GM12875 (cell line): Measurements from ENCODE around the gene ENDOU.

Experiments used
- H3K4me3 ChIP-seq: one replicate; pipeline ENCODE4 v1.5.1; 2011; ENCODE audit warnings: low read depth, low read length, control low read depth
- TF ChIP-seq, protein P1 (sequence below): IDR thresholded peaks from 2 replicates; pipeline ENCODE4 v1.5.1; 2011; ENCODE audit warnings: low read depth, mild to moderate bottlenecking, control low read depth, inconsistent platforms, low read length, moderate library complexity, borderline replicate concordance; ENCODE audit not compliant: insufficient read depth

ENDOU gene

GRCh38 chr12:47747126-47747525 is 21.8 kb upstream of the ENDOU start:
- TF ChIP-seq, protein P1, sequence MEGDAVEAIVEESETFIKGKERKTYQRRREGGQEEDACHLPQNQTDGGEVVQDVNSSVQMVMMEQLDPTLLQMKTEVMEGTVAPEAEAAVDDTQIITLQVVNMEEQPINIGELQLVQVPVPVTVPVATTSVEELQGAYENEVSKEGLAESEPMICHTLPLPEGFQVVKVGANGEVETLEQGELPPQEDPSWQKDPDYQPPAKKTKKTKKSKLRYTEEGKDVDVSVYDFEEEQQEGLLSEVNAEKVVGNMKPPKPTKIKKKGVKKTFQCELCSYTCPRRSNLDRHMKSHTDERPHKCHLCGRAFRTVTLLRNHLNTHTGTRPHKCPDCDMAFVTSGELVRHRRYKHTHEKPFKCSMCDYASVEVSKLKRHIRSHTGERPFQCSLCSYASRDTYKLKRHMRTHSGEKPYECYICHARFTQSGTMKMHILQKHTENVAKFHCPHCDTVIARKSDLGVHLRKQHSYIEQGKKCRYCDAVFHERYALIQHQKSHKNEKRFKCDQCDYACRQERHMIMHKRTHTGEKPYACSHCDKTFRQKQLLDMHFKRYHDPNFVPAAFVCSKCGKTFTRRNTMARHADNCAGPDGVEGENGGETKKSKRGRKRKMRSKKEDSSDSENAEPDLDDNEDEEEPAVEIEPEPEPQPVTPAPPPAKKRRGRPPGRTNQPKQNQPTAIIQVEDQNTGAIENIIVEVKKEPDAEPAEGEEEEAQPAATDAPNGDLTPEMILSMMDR: no peak
- H3K4me3 ChIP-seq: no peak overlapping the region

DNA sequence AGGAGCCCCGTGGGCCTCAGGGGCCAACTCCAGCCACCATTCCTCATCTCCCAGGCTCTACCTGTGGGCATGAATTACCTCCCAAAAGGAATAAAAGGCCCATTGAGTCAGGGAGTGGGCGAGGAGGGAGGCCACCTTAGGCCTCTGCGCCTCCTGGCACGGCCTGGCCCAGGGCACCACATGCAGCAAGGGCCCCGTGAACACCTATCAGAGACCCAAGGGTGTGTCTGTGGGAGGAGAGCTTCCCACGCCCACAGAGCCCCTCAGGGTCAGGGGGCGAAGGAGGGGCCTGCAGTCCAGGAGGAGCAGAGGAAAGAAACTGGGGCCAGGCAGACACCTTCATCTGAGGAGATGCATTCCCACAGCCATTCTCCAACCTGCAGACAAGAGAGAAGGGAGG is 21.2 kb upstream of the ENDOU start:
- H3K4me3 ChIP-seq: no peak overlapping the region
- TF ChIP-seq, protein P1: no peak

DNA sequence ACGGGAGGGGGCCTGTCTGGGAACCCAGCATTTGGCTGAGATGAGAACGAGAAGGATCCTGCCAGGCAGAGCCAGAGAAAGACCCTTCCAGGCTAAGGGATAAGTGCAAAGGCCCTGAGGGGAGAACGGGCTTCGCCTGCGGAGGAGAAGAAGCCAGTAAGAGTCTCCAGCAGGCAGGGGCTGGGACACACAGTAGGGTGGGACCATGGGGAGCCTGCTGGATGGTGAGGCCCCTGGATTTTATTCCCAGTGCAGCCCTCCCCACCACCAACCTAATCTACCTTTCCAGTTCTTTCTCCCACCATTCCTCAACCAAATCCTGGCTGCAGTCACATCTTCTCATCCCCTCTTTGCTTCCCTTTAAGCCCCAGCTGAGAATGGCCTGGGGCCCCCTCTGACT is 20.8 kb upstream of the ENDOU start:
- TF ChIP-seq, protein P1: no peak
- H3K4me3 ChIP-seq: no peak overlapping the region

DNA sequence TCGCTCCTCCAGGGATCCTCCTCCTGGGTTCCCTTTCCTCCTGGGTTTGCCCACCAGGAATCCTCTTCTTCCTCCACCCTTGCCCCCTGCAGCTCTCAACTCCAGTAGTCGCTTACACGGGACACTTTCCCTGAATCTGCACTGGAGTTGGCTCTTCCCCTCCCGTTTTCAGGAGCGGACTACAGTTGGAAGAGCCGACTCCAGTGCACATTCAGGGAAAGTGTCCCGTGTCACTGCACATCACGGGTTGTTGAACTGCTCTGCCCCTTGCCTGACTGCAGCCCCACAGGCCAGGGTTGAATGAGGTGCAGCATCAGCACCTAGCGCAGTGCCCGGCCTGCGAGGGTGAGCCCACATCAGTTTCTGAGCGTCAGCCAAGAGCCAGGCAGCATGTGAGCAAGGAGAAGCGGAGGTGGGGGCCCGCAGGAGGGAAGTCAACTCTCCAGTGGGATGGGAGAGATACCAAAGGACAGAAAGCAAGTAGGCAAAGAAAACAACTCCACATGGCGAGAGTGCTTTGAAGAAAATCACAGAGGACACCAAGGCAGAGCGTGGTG is 20.3 kb upstream of the ENDOU start:
- no peak overlapping the region for H3K4me3 ChIP-seq
- TF ChIP-seq, protein P1: no peak

DNA sequence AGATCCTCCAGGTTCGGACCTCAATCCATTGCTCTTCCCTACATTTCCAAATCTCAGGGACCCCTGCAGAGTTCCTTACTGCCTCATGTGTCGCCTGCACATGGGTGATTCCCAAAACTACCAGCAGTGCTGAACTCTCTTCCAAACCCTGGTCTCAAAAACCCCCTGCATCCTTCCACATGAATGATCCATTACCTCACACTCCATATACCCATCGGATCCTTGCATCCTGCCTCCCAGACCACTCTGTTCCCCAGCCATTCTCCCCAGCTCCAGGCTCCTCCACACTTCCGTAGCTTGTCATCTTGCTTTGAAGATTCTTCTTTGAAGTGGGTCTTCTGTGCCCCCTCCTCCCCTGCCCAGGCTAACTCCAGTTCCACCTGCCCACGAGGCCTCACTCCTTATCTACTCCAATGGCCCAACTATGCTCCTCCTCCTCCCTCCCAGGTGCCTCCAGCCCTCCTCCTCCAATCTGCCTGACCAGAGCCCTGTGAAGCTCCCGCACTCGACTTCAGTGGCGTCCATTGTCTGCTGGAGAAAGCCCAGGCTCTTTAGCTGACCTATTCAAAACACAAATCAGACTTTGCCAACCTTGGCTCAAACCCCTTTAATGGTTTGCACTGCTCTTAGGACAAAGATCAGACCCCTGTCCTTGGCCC is 19.6 kb upstream of the ENDOU start:
- TF ChIP-seq, protein P1: no peak
- no peak overlapping the region for H3K4me3 ChIP-seq

DNA sequence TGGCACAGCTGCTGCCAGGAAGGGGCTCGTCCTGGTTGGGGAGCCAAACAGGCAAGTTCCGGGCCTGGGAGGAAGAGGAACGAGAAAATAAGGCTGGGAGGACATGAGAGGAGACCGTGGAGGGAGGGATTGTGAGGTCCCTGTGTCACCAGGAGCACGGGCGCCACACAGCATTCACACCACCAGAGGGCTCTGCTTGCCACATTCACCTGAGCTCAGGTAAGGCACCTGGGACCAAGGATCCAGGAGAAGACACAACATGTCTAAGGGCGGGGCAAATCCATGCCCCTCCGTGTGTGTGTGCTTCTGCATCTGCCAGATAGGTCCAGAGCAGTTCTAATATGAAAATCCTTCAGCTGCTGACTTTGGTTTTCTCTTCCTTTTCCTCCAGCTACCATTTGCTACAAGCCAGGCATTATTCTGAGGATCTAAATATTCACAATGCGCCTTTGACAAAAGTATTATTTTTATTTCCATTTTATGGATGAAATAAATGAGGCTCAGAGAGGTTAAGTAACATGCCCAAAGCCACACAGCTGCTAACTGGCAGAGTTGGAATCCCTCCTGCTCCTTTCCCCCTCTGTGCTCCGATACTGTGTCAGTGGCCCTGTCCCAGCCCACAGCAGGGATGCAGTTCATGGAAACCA is 18.8 kb upstream of the ENDOU start:
- TF ChIP-seq, protein P1: peak; percentile 62

More for the DNA sequence above, 18.8 kb upstream of the ENDOU start:
- H3K4me3 ChIP-seq: no peak overlapping the region
